GM12801 (cell line): ENCODE data around the gene RPS16.

Source experiments
- TF ChIP-seq, protein P1 (sequence below): IDR thresholded peaks from one replicate; pipeline ENCODE4 v1.5.1; 2011; ENCODE audit warnings: control low read depth; ENCODE audit not compliant: insufficient read length; ENCODE audit errors: extremely low read depth

RPS16 gene

GRCh38 chr19:39435499-39436349 lies at the start of gene RPS16:
TSS of gene RPS16 (minus strand) at chr19:39435949. CDS start at chr19:39435895, 54 bp downstream.
- TF ChIP-seq, protein P1, sequence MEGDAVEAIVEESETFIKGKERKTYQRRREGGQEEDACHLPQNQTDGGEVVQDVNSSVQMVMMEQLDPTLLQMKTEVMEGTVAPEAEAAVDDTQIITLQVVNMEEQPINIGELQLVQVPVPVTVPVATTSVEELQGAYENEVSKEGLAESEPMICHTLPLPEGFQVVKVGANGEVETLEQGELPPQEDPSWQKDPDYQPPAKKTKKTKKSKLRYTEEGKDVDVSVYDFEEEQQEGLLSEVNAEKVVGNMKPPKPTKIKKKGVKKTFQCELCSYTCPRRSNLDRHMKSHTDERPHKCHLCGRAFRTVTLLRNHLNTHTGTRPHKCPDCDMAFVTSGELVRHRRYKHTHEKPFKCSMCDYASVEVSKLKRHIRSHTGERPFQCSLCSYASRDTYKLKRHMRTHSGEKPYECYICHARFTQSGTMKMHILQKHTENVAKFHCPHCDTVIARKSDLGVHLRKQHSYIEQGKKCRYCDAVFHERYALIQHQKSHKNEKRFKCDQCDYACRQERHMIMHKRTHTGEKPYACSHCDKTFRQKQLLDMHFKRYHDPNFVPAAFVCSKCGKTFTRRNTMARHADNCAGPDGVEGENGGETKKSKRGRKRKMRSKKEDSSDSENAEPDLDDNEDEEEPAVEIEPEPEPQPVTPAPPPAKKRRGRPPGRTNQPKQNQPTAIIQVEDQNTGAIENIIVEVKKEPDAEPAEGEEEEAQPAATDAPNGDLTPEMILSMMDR = no peak

DNA sequence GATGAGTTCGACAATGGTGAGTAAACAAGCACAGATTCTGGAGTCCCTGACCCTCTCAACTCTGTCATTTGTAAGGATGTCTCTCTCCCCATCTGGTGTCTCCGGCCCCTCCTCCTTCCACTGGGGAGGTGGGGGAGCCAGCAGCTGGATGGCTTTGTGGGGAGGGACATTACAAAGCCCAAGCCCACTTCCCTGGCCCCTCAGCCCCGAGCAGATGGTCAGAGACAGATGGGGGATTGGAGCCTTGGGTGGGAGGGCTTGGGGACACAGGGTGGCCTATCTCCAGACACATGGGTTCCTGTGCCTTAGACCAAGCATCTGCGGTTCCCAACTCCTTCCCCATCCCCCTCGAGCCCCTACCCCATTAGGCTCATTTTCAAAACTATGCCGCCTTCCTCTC lies 47.4 kb upstream of the RPS16 start:
- TF ChIP-seq, protein P1 = no peak

DNA sequence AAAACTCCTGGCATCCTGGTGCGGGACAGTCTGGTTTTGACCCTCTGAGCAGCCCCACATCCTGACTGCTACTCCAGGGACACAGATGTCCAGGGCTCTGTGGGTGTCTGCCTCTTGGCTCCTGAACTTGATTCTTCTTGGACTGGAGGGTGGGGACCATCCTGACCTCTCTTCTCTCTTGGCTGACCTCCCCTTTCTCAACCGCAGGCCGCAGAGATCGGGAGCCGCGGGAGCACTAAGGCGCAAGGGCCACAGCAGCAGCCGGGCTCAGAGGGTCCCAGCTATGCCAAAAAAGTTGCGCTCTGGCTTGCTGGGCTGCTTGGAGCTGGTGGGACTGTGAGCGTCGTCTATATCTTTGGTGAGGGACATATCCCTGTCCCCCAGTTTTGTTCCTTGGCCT lies 45.9 kb upstream of the RPS16 start:
- TF ChIP-seq, protein P1 = no peak

DNA sequence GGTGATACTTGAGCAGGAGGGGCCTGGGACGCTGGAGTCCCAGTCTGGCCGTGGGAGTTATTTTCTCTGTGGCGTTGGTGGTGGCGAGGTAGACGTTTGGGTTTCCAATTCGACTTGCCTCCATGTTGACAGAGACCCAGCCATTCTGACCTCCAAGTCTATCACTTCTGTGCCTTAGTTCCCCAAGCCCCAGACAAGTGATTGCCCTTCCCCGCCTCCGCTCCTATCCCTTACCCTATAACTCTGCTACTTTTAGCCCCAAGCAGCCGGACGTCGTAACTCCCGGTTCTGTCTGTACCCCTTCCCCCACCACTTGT lies 45.4 kb upstream of the RPS16 start:
- TF ChIP-seq, protein P1 = no peak

DNA sequence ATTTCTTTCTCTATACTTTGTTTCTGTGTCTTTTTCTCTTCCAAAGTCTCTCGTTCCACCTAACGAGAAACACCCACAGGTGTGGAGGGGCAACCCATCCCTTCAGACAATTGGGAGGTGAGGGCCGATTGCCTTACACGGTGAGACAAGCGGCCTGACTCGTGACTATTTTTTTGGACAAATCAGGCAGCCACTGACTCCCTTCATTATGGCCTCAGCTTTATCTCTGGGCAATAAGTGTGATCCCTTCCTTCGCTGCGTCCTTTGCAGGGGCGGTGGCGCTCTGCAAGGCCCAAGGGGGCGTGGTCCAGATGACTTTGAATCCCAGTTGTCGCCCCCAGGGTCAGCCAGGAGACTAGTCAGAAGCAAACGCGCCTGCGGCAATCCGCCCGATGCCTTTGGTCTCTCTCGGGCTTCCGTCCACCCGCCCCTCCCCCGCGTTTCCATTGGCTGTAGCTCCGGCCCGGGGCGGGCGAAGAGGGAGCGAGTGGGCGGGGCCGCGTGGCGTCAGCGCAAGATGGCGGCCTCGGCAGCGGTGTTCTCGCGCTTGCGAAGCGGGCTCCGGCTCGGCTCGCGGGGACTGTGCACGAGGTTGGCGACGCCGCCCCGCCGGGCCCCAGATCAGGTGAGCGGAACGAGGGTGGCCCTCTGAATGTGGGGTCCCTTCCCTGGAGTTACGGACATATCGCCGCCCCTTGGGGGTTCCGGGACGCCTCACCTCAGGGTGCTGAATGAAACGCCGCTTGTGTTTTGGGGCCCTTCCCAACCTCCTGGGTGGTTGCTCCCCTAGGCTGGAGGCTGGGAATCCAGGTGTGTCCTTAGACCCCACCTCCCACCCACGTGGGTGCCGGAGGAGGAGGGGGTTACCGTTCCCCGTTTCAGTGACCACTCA lies 44.8 kb upstream of the RPS16 start, which contains the start of gene TIMM50:
TIMM50 (plus strand) TSS at position 502 of the 892 bp plus-strand sequence; CDS start at position 518, 16 bp downstream.
- TF ChIP-seq, protein P1 = no peak

- TF ChIP-seq, protein P1 = no peak
Observed at GRCh38 chr19:39479916-39480315, 44.2 kb upstream of the RPS16 start.

DNA sequence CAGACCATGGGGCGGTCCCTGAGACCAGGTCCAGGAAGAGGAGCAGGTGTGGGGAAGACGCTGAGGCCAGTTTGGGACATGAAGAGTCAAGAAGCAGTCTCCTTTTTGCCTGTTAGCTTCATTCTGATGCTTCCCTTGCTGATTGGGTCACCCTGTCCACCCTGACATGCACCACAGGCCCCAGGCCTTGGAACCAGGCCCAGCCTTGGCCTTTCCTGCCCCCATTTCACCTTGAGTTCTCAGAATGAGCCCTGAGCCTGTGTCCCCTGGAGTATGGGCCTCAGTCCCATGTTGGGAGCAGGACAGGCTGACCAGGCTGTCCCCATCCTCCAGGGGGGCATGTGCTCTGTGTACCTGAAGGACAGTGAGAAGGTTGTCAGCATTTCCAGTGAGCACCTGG lies 40.0 kb upstream of the RPS16 start:
- TF ChIP-seq, protein P1 = no peak
